Measurements from ENCODE around the gene HMGCLL1. TPM values are rescaled to one million over a fixed set of nuclear protein-coding genes. Genes with fewer than 3 reads are reported as not detected.

The HMGCLL1 gene
- total RNA-seq, result under 1 TPM; 0.13 to 0.72 (median 0.36) TPM
- long read RNA-seq, result 0 reads

- no peaks in the 10 kb centered on the region for H3K36me3 ChIP-seq
- intact Hi-C loops (cut with DNase I), result no loop called here
- ATAC-seq, result peak in 2 of 4 donors; percentile 45 to 59
- DNase-seq, result peak in 2 of 3 donors; percentile 41 to 45
- H3K4me1 ChIP-seq, result no peaks in the 10 kb centered on the region
- TF ChIP-seq POLR2A (IDR thresholded peaks at IDR 0.05), result no peak
- TF ChIP-seq CTCF (IDR thresholded peaks at IDR 0.05), result no peak
- no peaks in the 10 kb centered on the region for H3K27me3 ChIP-seq
- 6% methylated on average over 32 of the region's 49 CpGs for WGBS (ENCODE audit: insufficient coverage, low coverage, low lambda C conversion rate, missing lambda C conversion rate)
- peak within 1 kb of the TSS in 2 of 3 donors; percentile 11 to 22 for H3K4me3 ChIP-seq
- H3K9me3 ChIP-seq, result no peaks in the 10 kb centered on the region
- no peak within 1 kb of the TSS for H3K27ac ChIP-seq
These were observed at the start of gene HMGCLL1 for GRCh38 chr6:55578537-55579363. Gene HMGCLL1 (minus strand): TSS chr6:55579192. CDS start chr6:55579055, 137 bp downstream.

GRCh38 chr6:55621993-55622392 lies 43.0 kb upstream of the HMGCLL1 start:
- 75% methylated on average over 1 of the region's 1 CpG for WGBS (ENCODE audit: insufficient coverage, low coverage, low lambda C conversion rate, missing lambda C conversion rate)
- H3K36me3 ChIP-seq, result no peaks in the 10 kb centered on the region
- H3K4me3 ChIP-seq, result no peak overlapping the region
- no peaks in the 10 kb centered on the region for H3K27me3 ChIP-seq
- intact Hi-C loops (cut with DNase I), result no loop called here
- no peaks in the 10 kb centered on the region for H3K9me3 ChIP-seq
- TF ChIP-seq CTCF (IDR thresholded peaks at IDR 0.05) (no peak), POLR2A (IDR thresholded peaks at IDR 0.05) (no peak)
- no peak overlapping the region for H3K27ac ChIP-seq
- no peaks in the 10 kb centered on the region for H3K4me1 ChIP-seq
- DNase-seq (no peak), ATAC-seq (no peak)

- DNase-seq (no peak), ATAC-seq (no peak)
- no peak for TF ChIP-seq POLR2A (IDR thresholded peaks at IDR 0.05)
- TF ChIP-seq CTCF (IDR thresholded peaks at IDR 0.05), result no peak
- WGBS (ENCODE audit: insufficient coverage, low coverage, low lambda C conversion rate, missing lambda C conversion rate), result 64% methylated on average over 2 of the region's 3 CpGs
- no peaks in the 10 kb centered on the region for H3K9me3 ChIP-seq
- H3K27me3 ChIP-seq, result no peaks in the 10 kb centered on the region
- H3K36me3 ChIP-seq, result no peaks in the 10 kb centered on the region
- intact Hi-C loops (cut with DNase I), result no loop called here
- H3K4me1 ChIP-seq, result no peaks in the 10 kb centered on the region
- H3K27ac ChIP-seq, result no peak overlapping the region
- no peak overlapping the region for H3K4me3 ChIP-seq
These were observed 42.3 kb upstream of the HMGCLL1 start for GRCh38 chr6:55621244-55621643.

GRCh38 chr6:55617272-55617671 lies 38.3 kb upstream of the HMGCLL1 start:
- no peaks in the 10 kb centered on the region for H3K36me3 ChIP-seq
- TF ChIP-seq CTCF (IDR thresholded peaks at IDR 0.05) (peak in 2 of 4 donors; percentile 14 to 33), POLR2A (IDR thresholded peaks at IDR 0.05) (no peak)
- H3K4me3 ChIP-seq, result no peak overlapping the region
- no peaks in the 10 kb centered on the region for H3K27me3 ChIP-seq
- H3K9me3 ChIP-seq, result no peaks in the 10 kb centered on the region
- intact Hi-C loops (cut with DNase I), result no loop called here
- 72% methylated on average over 4 of the region's 5 CpGs for WGBS (ENCODE audit: insufficient coverage, low coverage, low lambda C conversion rate, missing lambda C conversion rate)
- no peaks in the 10 kb centered on the region for H3K4me1 ChIP-seq
- peak in 2 of 4 donors; percentile 32 for ATAC-seq
- no peak for DNase-seq
- no peak overlapping the region for H3K27ac ChIP-seq

All from right lobe of liver (tissue), 6 donors.